Measurements from ENCODE around the gene SEH1L. TPM values are rescaled to one million over a fixed set of nuclear protein-coding genes. Genes with fewer than 3 reads are reported as not detected.

Gene SEH1L
- total RNA-seq, 1 experiment from 2014 or later: 61.2 TPM

- intact Hi-C loops (cut with micrococcal nuclease): loop anchor here (5.0 kb wide), 1 partner anchor 569 kb away; the partner anchor contains the start of gene AFG3L2
- no peaks in the 10 kb centered on the region for H3K9me2 ChIP-seq (replicated peaks; ENCODE audit: low read length)
- TF ChIP-seq CTCF (conservative IDR thresholded peaks at IDR 0.05; ENCODE audit: low read depth, low read length) (peak; percentile 31; the same call in 1 of the 2 replicates), EZH2phosphoT487 (IDR thresholded peaks at IDR 0.05; ENCODE audit: borderline replicate concordance, low read length) (no peak), EZH2 (IDR thresholded peaks at IDR 0.05; ENCODE audit: low read length, unreplicated experiment) (no peak)
- peak overlapping the region; percentile 89 for H3K4me3 ChIP-seq (ENCODE audit: low read length)
- H3K27me3 ChIP-seq (ENCODE audit: low read length): no peaks in the 10 kb centered on the region
- no TSS peak for BruUV-seq (replicated peaks)
- peaks cover 51% of the 10 kb centered on the region for H3K79me2 ChIP-seq (ENCODE audit: low read length)
- peak overlapping the region; percentile 72 for H3K27ac ChIP-seq (ENCODE audit: low read length)
- ChIA-PET POLR2A (ENCODE audit: unreplicated experiment) (interaction anchor here (0.6 kb wide), 1 partner anchor 63 kb away, joined by 4 read pairs; no protein-coding TSS in a partner anchor), CTCF (interaction anchor here (0.6 kb wide), 1 partner anchor 244 kb away, joined by 5 read pairs; the partner anchor contains the start of genes CEP76 and PSMG2)
- H3K4me2 ChIP-seq (ENCODE audit: low read length): peak overlapping the region; percentile 96
- H3K4me1 ChIP-seq (ENCODE audit: insufficient read depth, low read length): peaks cover 23% of the 10 kb centered on the region
- peak overlapping the region; percentile 85 for H3K9ac ChIP-seq (ENCODE audit: low read length)
- no peaks in the 10 kb centered on the region for H3F3A ChIP-seq (ENCODE audit: low read length, unreplicated experiment)
- ATAC-seq (peak; percentile 2), DNase-seq (peak; percentile 56)
- H3K9me3 ChIP-seq (ENCODE audit: low read length): no peaks in the 10 kb centered on the region
- peaks cover 6% of the 10 kb centered on the region; the same call in 1 of the 2 replicates for H3K36me3 ChIP-seq (ENCODE audit: low read depth, low read length)
- H2AFZ ChIP-seq (ENCODE audit: low read length): peak overlapping the region; percentile 90
- peaks cover 13% of the 10 kb centered on the region; the same call in 1 of the 2 replicates for H4K20me1 ChIP-seq (ENCODE audit: low read length)
These were observed 1.1 kb upstream of the SEH1L start for GRCh38 chr18:12946549-12947284.

- Histone ChIP-seq H3K79me2 (ENCODE audit: low read length) (peaks cover 63% of the 10 kb centered on the region), H3F3A (ENCODE audit: low read length, unreplicated experiment) (no peaks in the 10 kb centered on the region)
- no TSS peak for BruUV-seq (replicated peaks)
These were observed 416 bp downstream of the SEH1L start for GRCh38 chr18:12948050-12948804.

More at GRCh38 chr18:12948050-12948804, 416 bp downstream of the SEH1L start:
- H3K27me3 ChIP-seq (ENCODE audit: low read length): no peaks in the 10 kb centered on the region
- POLR2A ChIA-PET (ENCODE audit: unreplicated experiment): interaction anchor here (0.5 to 0.9 kb wide), 3 partner anchors 63 to 256 kb away, joined by 3 to 5 read pairs (median 5); partner anchors contain the start of gene PTPN2
- H3K9me2 ChIP-seq (replicated peaks; ENCODE audit: low read length): no peaks in the 10 kb centered on the region
- H3K4me3 ChIP-seq (ENCODE audit: low read length): peak overlapping the region; percentile 90
- peak overlapping the region; percentile 96 for H3K27ac ChIP-seq (ENCODE audit: low read length)
- peak overlapping the region; percentile 92 for H2AFZ ChIP-seq (ENCODE audit: low read length)
- CTCF ChIA-PET: no interaction called here
- peaks cover 13% of the 10 kb centered on the region; the same call in 1 of the 2 replicates for H4K20me1 ChIP-seq (ENCODE audit: low read length)
- intact Hi-C loops (cut with micrococcal nuclease): loop anchor here (2.0 to 5.0 kb wide), 2 partner anchors 43 to 571 kb away; partner anchors contain the start of genes AFG3L2 and CEP192
- H3K4me1 ChIP-seq (ENCODE audit: insufficient read depth, low read length): peaks cover 23% of the 10 kb centered on the region
- no peaks in the 10 kb centered on the region for H3K9me3 ChIP-seq (ENCODE audit: low read length)
- peak; percentile 81 for ATAC-seq
- peak; percentile 92 for DNase-seq
- peaks cover 9% of the 10 kb centered on the region; the same call in 1 of the 2 replicates for H3K36me3 ChIP-seq (ENCODE audit: low read depth, low read length)
- peak overlapping the region; percentile 96 for H3K4me2 ChIP-seq (ENCODE audit: low read length)
- peak overlapping the region; percentile 94 for H3K9ac ChIP-seq (ENCODE audit: low read length)
- no peak for TF ChIP-seq EZH2 (IDR thresholded peaks at IDR 0.05; ENCODE audit: low read length, unreplicated experiment)
- TF ChIP-seq EZH2phosphoT487 (IDR thresholded peaks at IDR 0.05; ENCODE audit: borderline replicate concordance, low read length): no peak
- TF ChIP-seq CTCF (conservative IDR thresholded peaks at IDR 0.05; ENCODE audit: low read depth, low read length): no peak

All from PC-3 (cell line).